Umbilical cord (tissue), 2 donors: ENCODE measurements around the gene VKORC1. TPM values are rescaled to one million over a fixed set of nuclear protein-coding genes. Genes with fewer than 3 reads are reported as not detected.

Experiments used
- DNase-seq: peaks from one replicate; pipeline ENCODE4 v3.0.0-alpha.2; 2015; ENCODE audit warnings: low spot score
- total RNA-seq: library from RNA; depleted of rRNA; stranded (reverse); fragments of >200 nt; gene quantifications from one replicate; pipeline ENCODE4 v1.2.3, GENCODE V29; 2014; ENCODE audit warnings: low replicate concordance; ENCODE audit not compliant: insufficient read depth

The VKORC1 gene
- total RNA-seq, 1 donor from 2014 or later, result 112 TPM

DNA sequence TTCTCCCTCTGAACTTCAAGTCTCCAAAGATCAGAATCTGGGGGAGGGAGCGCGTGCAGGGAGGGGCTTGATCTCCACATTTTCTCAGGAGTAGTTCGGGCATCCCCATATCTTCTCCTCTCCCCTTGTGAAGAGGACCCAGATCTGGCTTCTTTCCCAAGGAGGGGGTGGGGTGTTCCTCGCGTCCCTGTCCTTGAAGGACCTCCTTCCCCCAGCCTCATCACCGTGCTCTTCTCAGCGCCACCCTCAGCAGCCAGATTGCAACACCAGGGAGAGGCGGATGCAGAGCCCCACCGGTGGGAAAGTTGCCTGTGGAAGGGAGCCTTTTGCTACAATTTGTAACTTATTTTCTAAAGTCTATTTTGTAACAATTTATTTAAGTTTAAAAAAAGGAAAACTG, 11.5 kb downstream of the VKORC1 start:
- DNase-seq, result no peak

- no peak for DNase-seq
Measured at GRCh38 chr16:31082368-31083045, 12.1 kb downstream of the VKORC1 start.

DNA sequence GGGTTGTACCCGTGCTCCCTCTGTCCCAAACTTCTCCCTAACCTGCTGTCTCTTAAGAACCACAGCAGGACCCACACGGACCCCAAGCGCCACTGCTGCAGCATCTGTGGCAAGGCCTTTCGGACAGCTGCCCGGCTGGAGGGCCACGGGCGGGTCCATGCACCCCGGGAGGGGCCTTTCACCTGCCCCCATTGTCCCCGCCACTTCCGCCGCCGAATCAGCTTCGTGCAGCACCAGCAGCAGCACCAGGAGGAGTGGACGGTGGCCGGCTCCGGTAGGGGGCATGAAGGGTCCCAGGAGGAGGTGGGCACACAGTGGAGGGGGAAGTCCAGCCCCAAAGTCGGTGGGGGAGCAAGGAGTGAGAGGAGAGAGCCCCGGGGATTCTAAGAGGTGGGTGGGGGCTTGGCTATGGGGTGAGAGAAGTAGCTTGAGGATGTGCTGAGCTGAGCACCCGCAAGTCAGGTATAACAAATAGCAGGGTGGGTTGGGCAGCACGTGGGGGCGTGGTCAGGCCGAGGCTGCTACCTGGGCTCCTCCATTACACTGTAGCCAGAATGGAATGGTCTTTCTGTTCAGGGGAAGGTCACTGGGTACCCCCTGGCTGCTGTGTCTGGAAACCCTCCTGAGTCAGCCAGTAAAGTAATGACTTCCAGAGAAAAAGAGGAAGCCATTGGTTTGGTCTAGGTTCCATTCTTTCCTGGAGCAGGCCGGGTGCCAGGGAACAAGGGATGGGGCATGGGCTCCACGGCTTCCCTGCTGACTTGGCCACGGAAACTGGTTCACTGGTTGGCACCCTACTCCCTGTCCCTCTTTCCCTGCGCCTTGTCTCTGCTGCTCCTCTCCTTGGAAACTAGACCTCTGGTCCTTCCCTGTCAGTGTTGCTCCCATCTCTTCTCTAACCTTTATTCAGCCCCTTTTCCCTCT, 12.9 kb downstream of the VKORC1 start:
- no peak for DNase-seq

- no peak for DNase-seq
Measured at GRCh38 chr16:31080756-31081419, 13.7 kb downstream of the VKORC1 start.

DNA sequence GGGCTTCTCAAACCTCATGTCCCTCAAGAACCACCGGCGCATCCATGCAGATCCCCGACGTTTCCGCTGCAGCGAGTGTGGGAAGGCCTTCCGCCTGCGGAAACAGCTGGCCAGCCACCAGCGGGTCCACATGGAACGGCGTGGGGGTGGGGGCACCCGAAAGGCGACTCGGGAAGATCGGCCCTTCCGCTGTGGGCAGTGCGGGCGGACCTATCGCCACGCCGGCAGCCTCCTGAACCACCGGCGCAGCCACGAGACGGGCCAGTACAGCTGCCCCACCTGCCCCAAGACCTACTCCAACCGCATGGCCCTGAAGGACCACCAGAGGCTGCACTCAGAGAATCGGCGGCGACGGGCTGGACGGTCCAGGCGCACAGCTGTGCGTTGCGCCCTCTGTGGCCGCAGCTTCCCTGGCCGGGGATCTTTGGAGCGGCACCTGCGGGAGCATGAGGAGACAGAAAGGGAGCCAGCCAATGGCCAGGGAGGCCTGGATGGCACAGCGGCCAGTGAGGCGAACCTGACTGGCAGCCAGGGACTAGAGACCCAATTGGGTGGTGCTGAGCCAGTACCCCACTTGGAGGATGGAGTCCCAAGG, 14.5 kb downstream of the VKORC1 start:
- DNase-seq, result no peak

DNA sequence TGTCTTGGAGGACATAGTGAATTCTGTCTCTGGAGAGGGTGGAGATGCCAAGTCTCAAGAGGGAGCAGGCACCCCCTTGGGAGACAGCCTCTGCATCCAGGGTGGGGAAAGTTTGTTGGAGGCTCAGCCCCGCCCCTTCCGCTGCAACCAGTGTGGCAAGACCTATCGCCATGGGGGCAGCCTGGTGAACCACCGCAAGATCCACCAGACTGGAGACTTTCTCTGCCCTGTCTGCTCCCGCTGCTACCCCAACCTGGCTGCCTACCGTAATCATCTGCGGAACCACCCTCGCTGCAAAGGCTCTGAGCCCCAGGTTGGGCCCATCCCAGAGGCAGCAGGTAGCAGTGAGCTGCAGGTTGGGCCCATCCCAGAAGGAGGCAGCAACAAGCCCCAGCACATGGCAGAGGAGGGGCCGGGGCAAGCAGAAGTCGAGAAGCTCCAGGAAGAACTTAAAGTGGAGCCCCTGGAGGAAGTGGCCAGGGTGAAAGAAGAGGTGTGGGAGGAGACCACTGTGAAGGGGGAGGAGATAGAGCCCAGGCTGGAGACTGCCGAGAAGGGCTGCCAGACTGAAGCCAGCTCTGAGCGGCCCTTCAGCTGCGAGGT, 15.2 kb downstream of the VKORC1 start:
- no peak for DNase-seq

- DNase-seq, result no peak
Measured at GRCh38 chr16:31078597-31079341, 15.8 kb downstream of the VKORC1 start.

DNA sequence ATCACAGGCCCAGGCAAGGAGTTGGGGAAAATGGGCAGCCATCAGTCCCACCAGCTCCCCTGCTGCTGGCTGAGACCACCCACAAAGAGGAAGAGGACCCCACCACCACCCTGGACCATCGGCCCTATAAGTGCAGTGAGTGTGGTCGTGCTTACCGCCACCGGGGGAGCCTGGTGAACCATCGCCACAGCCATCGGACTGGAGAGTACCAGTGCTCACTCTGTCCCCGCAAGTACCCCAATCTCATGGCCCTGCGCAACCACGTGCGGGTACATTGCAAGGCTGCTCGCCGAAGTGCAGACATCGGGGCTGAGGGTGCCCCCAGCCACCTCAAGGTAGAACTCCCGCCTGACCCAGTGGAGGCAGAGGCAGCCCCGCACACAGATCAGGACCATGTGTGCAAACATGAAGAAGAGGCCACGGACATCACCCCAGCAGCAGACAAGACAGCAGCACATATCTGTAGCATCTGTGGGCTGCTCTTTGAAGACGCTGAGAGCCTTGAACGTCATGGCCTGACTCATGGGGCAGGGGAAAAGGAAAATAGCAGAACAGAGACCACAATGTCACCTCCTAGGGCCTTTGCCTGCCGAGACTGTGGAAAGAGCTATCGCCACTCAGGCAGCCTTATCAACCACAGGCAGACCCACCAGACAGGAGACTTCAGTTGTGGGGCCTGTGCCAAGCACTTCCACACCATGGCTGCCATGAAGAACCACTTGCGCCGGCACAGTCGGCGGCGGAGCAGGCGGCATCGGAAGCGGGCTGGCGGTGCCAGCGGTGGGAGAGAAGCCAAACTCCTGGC, 16.8 kb downstream of the VKORC1 start:
- DNase-seq, result no peak

GRCh38 chr16:31077024-31077423, 17.6 kb downstream of the VKORC1 start:
- no peak for DNase-seq

DNA sequence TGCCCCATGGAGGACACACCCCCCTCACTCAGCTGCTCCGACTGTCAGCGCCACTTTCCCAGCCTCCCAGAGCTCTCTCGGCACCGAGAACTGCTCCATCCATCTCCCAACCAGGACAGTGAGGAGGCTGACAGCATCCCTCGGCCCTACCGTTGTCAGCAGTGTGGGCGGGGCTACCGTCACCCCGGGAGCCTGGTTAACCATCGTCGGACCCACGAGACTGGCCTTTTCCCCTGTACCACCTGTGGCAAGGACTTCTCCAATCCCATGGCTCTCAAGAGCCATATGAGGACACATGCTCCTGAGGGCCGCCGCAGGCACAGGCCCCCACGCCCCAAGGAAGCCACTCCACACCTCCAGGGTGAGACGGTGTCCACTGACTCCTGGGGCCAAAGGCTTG, 18.3 kb downstream of the VKORC1 start:
- DNase-seq, result no peak

DNA sequence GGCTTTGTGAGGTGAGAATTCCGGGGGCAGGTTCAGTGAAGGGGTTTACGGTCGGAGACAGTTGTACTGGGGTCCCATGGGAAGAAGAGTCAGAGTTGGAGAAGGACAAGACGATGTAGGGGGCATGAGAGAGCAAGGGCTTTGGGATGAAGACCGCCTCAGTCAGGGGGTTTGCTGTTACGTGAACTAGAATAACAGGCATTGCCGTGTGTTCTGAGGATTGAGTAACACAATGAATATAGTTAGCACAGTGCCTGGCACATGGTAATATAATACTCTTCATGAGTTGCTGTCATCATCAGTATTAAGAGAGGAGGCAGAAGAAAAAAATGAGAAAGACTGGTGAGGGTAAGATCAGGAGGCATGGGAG, 19.8 kb downstream of the VKORC1 start:
- no peak for DNase-seq

DNA sequence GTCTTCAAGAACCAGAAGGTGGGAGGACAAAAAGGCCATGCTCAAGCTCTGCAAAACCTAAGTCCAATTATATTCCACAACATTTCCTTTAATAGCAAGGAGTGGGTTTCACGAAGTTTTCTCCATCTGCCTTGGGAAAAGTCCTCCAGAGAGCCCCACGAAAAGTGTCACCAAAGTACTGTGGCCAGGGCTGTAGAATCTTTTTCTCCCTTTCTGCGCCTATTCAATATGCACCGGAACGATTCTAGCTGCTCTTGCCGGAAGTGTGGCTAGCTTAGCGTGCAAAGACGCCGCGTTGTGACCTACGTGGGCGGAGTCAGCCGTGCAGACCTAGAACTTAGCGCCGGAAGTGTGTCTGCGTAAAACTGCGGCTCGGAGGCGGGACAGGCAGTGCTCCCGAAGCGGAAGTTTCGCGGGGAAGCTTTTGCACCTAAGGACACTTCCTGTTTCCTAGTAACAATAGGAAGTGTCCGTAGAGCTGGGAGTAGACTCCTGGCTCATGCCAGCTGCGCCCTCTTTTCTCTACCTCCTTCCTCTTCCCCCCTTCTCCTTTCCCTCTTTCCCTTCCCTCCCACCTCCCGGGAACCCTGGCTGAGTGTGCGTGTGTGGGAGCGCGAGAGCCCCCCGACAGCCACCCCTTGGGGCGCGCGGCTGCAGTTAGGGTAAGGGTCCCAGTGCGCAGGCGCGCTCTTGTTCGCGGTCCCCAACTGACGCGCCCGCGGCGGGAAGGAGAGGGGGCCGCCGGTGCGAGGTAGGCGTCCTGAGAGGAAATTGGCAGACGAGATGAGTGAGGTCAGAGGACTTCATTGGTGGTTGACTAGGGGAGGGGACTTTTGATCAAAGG, 20.4 kb downstream of the VKORC1 start, which contains the start of the genes ZNF646 and ZNF668:
Gene ZNF646, plus strand, starts transcription at position 453 of the 844 bp plus-strand sequence. CDS start 1,903 bp downstream, outside the sequence.
Gene ZNF668, minus strand, starts transcription at position 271 of the 844 bp plus-strand sequence. CDS start 9,781 bp downstream, outside the sequence.
- DNase-seq, result peak; percentile 100

GRCh38 chr16:31073142-31073969, 21.2 kb downstream of the VKORC1 start:
- peak; percentile 96 for DNase-seq

DNA sequence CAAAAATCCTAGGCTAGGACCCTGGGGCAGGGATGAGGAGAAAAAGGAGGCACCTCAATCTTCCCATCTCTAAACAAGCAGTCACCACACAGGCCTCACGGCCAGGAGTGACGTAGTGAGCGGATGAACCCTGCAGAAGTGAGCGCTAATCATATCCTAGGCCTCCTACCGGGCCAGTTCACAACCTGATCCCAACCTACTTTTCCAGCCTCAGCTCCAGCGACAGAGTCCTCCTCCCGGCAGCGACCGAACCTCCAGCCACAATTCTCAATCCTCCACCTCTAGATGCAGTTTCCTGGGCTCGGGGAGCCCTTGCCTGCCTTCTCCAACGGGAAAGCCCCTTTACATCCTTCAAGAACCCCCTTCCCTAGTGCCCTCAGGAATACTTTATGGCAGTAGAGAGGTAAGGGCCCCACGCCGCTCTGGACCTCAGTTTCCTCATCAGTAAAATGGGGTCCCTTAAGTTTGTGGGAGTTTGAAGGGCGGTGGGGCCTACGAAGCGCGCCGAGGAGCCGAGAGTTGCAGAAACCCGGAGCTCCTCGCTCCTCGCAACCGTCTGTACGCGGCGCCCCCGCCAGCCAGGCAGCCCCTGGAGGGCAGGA, 22.0 kb downstream of the VKORC1 start:
- DNase-seq, result peak; percentile 28

DNA sequence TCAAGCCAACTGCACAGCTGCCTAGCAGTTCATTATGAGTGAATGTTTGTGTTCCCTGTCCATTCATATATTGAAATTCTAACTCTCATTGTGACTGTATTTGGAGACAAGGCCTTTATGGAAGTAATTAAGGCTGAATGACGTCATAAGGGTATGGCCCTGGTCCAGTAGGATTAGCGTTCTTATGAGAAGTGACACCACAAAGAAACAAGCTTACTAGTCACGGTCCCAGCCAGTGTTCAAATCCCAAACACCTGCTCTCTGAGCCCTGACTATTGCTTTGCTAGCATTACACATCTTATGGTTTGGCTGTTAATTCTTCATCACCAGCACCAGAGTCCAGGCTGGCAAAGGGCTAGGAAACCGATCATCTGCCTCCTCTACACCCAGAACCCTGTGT, 22.7 kb downstream of the VKORC1 start:
- no peak for DNase-seq

DNA sequence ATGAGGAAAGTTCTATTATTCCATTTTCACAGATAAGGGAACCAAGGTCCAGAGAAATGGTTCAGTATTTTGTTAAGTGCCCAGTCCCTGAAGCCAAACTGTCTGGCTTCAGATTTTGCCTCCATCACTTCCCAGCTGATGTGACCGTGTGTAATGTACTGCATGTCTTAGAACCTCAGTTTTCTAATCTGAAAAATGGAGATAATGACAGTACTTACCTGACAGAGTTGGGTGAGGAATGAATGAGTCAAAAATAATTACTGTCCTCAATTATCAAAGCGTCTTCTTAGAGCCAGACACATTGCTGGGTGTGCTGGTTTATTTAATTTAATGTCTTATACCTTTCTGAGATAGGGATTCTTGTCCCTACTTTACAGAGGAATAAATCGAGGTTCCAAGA, 27.3 kb downstream of the VKORC1 start:
- DNase-seq, result no peak

GRCh38 chr16:31064882-31065461, 29.6 kb downstream of the VKORC1 start:
- DNase-seq, result peak; percentile 97
